Esophagus squamous epithelium (tissue), 5 donors: ENCODE data around the gene PLEKHA4. TPM values are rescaled to one million over a fixed set of nuclear protein-coding genes. Genes with fewer than 3 reads are reported as not detected.

Experiments used
- DNase-seq: peaks from one replicate; lab custom pipeline; 2025; lab: John Stamatoyannopoulos, UW
- H3K27ac ChIP-seq, 4 donors: fragments of 200-600 bp; sonication (generic); one replicate each; pipeline ENCODE4 v1.5.1; 2016 to 2019; ENCODE audit warnings: mild to moderate bottlenecking in 1 of 4
- H3K27me3 ChIP-seq, 4 donors: fragments of 200-600 bp; sonication (generic); 1 replicate in 3 of 4; 2 replicates in 1 of 4; pipeline versions ENCODE4 v1.5.1 to v1.6.0; 2017 to 2021; ENCODE audit warnings: antibody characterized with exemption in 1 of 4
- H3K36me3 ChIP-seq, 3 donors: fragments of 200-600 bp; sonication (generic); one replicate each; pipeline ENCODE4 v1.5.1; 2016 to 2019
- H3K4me1 ChIP-seq, 3 donors: fragments of 200-600 bp; sonication (generic); one replicate each; pipeline ENCODE4 v1.5.1; 2017 to 2019
- H3K4me3 ChIP-seq, 4 donors: fragments of 200-600 bp; sonication (generic); 1 replicate in 3 of 4; 2 replicates in 1 of 4; pipeline ENCODE4 v1.5.1; 2016 to 2019; ENCODE audit warnings: mild to moderate bottlenecking in 2 of 4, moderate library complexity in 1 of 4
- H3K9me3 ChIP-seq, 3 donors: fragments of 200-600 bp; sonication (generic); one replicate each; pipeline ENCODE4 v1.5.1; 2016 to 2019
- POLR2A ChIP-seq, 4 donors: fragments of 450-650 bp; IDR thresholded peaks; one replicate each; pipeline ENCODE4 v1.6.1; 2017; ENCODE audit warnings: antibody characterized with exemption in 4 of 4, mild to moderate bottlenecking in 4 of 4, moderate library complexity in 3 of 4
- WGBS, 2 donors: methylation state at CpG; one replicate each; pipeline ENCODE4 v1.1.5; 2018; 5-methylcytosine and 5-hydroxymethylcytosine counted together
- intact Hi-C: fragments of 100-400 bp; cut with DNase I; formaldehyde crosslinking; loops from one replicate; pipeline ENCODE4 v1.15.0; 2022
- total RNA-seq, 4 donors: library from RNA; depleted of rRNA; stranded (reverse); fragments of >200 nt; gene quantifications; one replicate each; pipeline ENCODE4 v1.1.0, GENCODE V29; 2016
- TF ChIP-seq, protein P1 (sequence below), 6 experiments: fragments of 450-650 bp in 4 of 6; fragments of 200-600 bp in 2 of 6; sonication (generic) in 2 of 6; IDR thresholded peaks; one replicate each; pipeline ENCODE4 v1.5.1; 2016 to 2019; ENCODE audit warnings: antibody characterized with exemption in 6 of 6, mild to moderate bottlenecking in 4 of 6, moderate library complexity in 4 of 6
- donor health status: DM: yes; HTN: yes; CAD: no.

Gene PLEKHA4
- total RNA-seq, 4 donors from 2014 or later: 2.8 to 9.0 (median 5.6) TPM

DNA sequence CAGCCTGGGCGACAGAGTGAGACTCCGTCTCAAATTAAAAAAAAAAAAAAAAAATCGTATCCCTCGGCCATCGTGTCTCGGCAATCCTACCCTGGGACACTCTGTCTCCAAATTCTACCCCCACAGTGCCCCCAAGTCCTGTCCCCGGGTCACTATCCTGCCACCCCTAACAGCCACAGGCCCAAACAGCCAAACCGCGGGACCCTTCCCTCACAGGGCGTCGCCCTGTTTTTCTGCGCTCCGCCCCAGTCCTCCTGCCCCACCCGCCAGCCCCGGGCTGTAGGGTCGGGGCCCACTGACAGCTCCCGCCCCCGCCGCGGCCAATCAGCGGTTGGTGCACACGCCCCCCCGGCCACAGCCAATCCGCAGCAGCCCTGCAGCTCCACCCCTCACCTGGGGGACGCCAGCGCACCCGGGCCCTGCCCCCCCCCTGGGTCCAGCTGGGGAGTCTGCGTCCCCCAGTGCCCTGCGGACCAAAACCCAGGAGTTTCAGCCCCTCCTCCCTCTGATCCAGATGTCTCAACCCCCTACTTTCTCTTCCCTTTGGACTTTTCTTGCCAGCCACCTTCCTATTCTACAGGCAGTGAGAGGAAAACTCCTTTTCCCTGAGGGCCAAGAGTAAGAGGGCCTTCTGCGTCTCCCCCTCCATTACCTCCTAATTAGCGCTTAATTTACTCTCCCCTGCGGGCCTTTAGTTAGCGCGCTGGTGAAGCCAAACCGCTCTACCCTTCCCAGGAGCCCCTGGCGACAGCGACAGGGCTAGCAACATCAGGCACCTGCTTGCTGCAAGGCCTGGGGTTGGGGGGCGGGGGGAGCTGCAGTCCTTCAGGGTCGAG is 56.1 kb downstream of the PLEKHA4 start:
- intact Hi-C loops: no loop called here
- Histone ChIP-seq H3K27me3 (no peaks in the 10 kb centered on the region), H3K9me3 (no peaks in the 10 kb centered on the region), H3K27ac (peak overlapping the region; percentile 69 to 95 (median 87)), H3K4me1 (peaks cover 15 to 63% (median 20%) of the 10 kb centered on the region in 3 donors), H3K36me3 (peaks cover 0 to 5% (median 0%) of the 10 kb centered on the region in 3 donors), H3K4me3 (peak overlapping the region; percentile 40 to 89 (median 72))
- DNase-seq: peak; percentile 28
- peak in 2 of 4 donors; percentile 65 to 72 for TF ChIP-seq POLR2A (IDR thresholded peaks at IDR 0.05)
- TF ChIP-seq, protein P1, sequence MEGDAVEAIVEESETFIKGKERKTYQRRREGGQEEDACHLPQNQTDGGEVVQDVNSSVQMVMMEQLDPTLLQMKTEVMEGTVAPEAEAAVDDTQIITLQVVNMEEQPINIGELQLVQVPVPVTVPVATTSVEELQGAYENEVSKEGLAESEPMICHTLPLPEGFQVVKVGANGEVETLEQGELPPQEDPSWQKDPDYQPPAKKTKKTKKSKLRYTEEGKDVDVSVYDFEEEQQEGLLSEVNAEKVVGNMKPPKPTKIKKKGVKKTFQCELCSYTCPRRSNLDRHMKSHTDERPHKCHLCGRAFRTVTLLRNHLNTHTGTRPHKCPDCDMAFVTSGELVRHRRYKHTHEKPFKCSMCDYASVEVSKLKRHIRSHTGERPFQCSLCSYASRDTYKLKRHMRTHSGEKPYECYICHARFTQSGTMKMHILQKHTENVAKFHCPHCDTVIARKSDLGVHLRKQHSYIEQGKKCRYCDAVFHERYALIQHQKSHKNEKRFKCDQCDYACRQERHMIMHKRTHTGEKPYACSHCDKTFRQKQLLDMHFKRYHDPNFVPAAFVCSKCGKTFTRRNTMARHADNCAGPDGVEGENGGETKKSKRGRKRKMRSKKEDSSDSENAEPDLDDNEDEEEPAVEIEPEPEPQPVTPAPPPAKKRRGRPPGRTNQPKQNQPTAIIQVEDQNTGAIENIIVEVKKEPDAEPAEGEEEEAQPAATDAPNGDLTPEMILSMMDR (IDR thresholded peaks at IDR 0.05): no peak
- WGBS, 2 donors: 11% methylated on average over 21 to 26 of the region's 39 CpGs

DNA sequence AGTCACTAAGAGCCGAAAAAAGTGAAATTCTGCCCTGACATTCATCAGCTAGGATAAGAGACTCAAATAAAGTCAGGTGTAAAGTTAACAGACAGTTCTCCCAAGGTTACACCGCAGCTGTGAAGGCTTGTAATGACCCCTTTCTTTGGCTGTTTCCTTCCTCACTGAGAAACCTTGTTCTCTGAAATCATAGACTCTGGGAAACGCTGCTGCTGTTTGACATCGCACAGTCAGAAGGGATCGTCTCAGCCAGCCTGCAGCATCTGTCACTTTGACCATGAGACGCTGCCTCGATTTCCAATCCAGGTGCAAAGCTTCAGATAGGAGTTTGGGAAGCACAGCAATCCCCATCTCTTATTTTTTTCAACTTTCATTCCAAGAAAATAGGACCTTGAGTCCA is 58.3 kb downstream of the PLEKHA4 start:
- 12 to 13% methylated on average over 7 of the region's 7 CpGs for WGBS, 2 donors
- TF ChIP-seq, protein P1 (IDR thresholded peaks at IDR 0.05): no peak
- no peak for TF ChIP-seq POLR2A (IDR thresholded peaks at IDR 0.05)
- no peaks in the 10 kb centered on the region for H3K27me3 ChIP-seq
- H3K36me3 ChIP-seq: peaks cover 0 to 10% (median 0%) of the 10 kb centered on the region in 3 donors
- H3K9me3 ChIP-seq: no peaks in the 10 kb centered on the region
- peak overlapping the region; percentile 69 to 95 (median 87) for H3K27ac ChIP-seq
- DNase-seq: no peak
- intact Hi-C loops: no loop called here
- peaks cover 15 to 57% (median 20%) of the 10 kb centered on the region in 3 donors for H3K4me1 ChIP-seq
- peak overlapping the region; percentile 40 to 89 (median 72) for H3K4me3 ChIP-seq

DNA sequence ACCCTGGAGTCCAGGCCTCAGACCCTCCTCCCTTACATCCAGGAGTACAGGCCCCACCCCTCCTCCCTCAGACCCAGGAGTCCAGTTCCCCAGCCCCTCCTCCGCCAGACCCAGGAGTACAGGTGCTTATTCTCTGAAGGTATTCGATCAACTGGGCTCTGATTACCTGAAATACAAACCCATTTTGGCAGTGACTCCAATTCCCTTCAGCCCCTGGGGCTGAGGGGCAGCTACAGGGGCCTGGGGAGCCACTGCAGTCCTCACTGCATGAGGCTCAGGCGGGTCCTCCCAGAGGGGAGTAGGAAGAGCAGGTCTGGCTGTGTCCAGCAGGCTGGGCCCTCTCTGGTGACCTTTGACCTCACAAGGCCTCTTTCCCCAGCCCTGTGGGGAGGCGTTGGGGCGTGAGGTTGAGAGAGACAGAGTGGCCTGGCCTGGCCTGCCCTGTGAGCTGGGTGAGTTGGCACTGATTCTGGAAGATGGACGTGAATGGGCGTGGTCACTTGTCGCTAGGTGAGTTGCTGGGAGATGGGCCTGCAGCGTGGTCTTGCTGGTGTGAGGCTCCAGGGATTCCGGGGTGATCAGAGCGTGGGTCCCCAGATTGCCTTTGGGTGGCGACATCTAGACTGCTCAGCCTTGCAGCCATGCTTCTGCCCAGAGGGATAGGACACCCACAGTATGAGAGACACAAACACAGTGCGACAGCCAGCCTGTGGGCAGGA is 60.7 kb downstream of the PLEKHA4 start:
- no peak overlapping the region for H3K27ac ChIP-seq
- WGBS, 2 donors: 72 to 89% methylated on average over 2 to 4 of the region's 13 CpGs
- no peak for DNase-seq
- no peaks in the 10 kb centered on the region for H3K9me3 ChIP-seq
- no peaks in the 10 kb centered on the region for H3K27me3 ChIP-seq
- TF ChIP-seq, protein P1 (IDR thresholded peaks at IDR 0.05): no peak
- H3K4me1 ChIP-seq: peaks cover 15 to 52% (median 18%) of the 10 kb centered on the region in 3 donors
- intact Hi-C loops: no loop called here
- H3K36me3 ChIP-seq: peaks cover 0 to 19% (median 0%) of the 10 kb centered on the region in 3 donors
- H3K4me3 ChIP-seq: no peak overlapping the region

DNA sequence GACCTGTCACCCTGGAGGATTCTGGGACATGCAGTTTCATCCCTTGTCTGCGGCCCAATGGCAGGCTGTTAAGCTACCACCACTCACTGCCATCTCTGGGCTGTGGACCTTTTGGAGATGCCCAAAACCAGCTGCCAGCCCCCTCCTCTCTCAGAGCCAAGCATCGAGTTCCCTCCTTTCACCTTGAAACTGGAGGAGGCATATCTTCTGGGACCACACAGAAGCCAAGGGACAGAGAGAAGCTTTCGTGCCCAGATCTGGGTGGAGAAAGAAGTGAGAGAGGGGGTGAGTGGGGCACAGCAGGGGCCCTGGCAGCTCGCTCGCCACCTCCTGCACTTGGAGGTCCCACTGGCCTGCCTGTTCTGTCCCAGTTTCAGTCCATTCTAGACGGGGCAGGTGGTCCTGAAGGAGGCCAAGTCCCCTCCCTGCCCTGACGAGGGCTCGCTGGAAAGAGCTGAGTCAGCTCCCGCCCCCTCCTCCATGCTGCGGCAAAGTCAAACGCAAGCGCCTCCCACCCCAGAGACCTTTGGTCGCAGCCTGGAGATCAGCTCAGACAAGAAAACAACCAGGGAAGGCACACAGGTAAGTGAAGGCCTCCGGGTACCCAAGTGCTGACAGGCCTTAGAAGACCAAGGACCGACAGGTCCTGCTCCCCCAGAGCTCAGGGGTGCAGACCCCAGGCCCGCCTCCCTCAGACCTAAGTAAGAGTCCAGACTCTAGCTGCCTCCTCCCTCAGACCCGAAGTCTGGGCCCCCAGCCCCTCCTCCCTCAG is 61.4 kb downstream of the PLEKHA4 start:
- intact Hi-C loops: no loop called here
- Histone ChIP-seq H3K36me3 (peaks cover 0 to 19% (median 0%) of the 10 kb centered on the region in 3 donors), H3K4me1 (peaks cover 12 to 44% (median 15%) of the 10 kb centered on the region in 3 donors), H3K9me3 (no peaks in the 10 kb centered on the region), H3K27ac (no peak overlapping the region), H3K27me3 (no peaks in the 10 kb centered on the region), H3K4me3 (no peak overlapping the region)
- TF ChIP-seq, protein P1 (IDR thresholded peaks at IDR 0.05): no peak
- TF ChIP-seq POLR2A (IDR thresholded peaks at IDR 0.05): no peak
- no peak for DNase-seq
- WGBS, 2 donors: 63 to 87% methylated on average over 2 to 3 of the region's 17 CpGs
